Glutamatergic neuron (in vitro differentiated cells): ENCODE data around the gene PDE2A. TPM values are rescaled to one million over a fixed set of nuclear protein-coding genes. Genes with fewer than 3 reads are reported as not detected.
A peak's percentile ranks its signal among the peaks of the same experiment; 100 is the strongest.

Experiments
- DNase-seq: peaks from one replicate; pipeline ENCODE4 v3.0.0; 2022
- H3K27ac Mint-ChIP-seq: one replicate; pipeline ENCODE4 v1.8.0; 2020; ENCODE audit warnings: mild to moderate bottlenecking, mixed read lengths, inconsistent platforms; ENCODE audit not compliant: unreplicated experiment
- H3K27me3 Mint-ChIP-seq: one replicate; pipeline ENCODE4 v1.8.0; 2020; ENCODE audit warnings: mild to moderate bottlenecking, moderate library complexity, mixed read lengths, inconsistent platforms; ENCODE audit not compliant: unreplicated experiment
- H3K36me3 Mint-ChIP-seq: one replicate; pipeline ENCODE4 v1.8.0; 2020; ENCODE audit warnings: mild to moderate bottlenecking, mixed read lengths, inconsistent platforms; ENCODE audit not compliant: unreplicated experiment
- H3K4me1 Mint-ChIP-seq: one replicate; pipeline ENCODE4 v1.8.0; 2020; ENCODE audit warnings: mild to moderate bottlenecking, low read depth, mixed read lengths, inconsistent platforms; ENCODE audit not compliant: unreplicated experiment
- H3K4me3 Mint-ChIP-seq: one replicate; pipeline ENCODE4 v1.8.0; 2020; ENCODE audit warnings: mild to moderate bottlenecking, mixed read lengths, inconsistent platforms; ENCODE audit not compliant: unreplicated experiment
- H3K9me3 Mint-ChIP-seq: one replicate; pipeline ENCODE4 v1.8.0; 2020; ENCODE audit warnings: mild to moderate bottlenecking, moderate library complexity, mixed read lengths, inconsistent platforms; ENCODE audit not compliant: unreplicated experiment
- total RNA-seq: library from RNA; stranded (reverse); fragmentation: NEBNext Ultra II Directional; extraction: Animal tissue kit (Norgen Biotek cat#: 25700); gene quantifications from one replicate; pipeline ENCODE4 v1.2.1, GENCODE V29; 2021; ENCODE audit not compliant: unreplicated experiment
- TF ChIP-seq, protein P1 (sequence below): fragments of 200-600 bp; sonication (generic); IDR thresholded peaks from one replicate; pipeline ENCODE4 v1.5.0; 2021; ENCODE audit not compliant: partially characterized antibody, unreplicated experiment

Gene PDE2A
- total RNA-seq, 1 donor from 2014 or later: 16.9 TPM

DNA sequence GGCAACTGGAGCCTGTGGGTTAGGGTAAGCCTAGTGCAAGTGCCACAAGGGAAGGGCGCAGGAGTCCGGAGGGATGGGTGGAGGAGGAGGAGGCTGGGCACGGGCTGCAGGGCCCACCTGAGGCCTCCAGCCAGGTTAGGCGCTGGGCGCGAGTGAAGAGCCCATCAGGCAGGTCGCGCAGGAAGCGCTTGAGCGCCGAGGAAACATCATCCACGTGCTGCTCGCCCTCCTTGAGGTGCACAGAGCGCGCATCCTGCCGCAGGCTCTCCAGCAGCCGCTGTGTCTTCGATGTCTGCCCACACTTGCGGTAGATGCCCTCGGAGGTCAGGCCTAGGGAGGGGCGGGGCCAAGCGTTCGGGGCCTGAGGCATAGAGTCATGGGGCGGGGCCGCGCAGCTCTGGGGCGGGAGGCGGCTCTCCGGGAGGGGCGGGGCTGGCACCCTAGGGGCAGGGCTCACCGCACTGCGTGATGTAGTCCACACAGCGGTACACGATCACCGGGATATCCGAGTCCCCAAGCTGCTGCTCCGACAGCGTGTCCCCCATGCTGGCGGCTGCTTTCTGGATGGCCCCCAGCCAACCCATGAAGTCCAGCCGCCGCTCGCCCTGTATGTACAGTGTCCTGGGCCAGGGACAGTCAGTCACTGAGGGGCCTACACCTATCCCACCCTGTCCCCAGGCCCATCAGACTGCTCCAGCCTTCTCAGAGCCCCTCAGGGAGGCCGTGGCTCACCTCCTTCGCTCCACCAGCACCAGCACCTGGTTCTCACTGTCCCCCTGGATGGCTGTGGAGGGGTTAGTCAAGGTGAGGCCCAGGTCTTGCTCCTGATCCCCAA, 22.9 kb upstream of the PDE2A start:
- Mint-ChIP-seq H3K36me3 (peaks cover 8% of the 10 kb centered on the region), H3K27me3 (peaks cover 20% of the 10 kb centered on the region), H3K9me3 (peaks cover 4% of the 10 kb centered on the region), H3K4me1 (no peaks in the 10 kb centered on the region), H3K4me3 (no peak overlapping the region), H3K27ac (no peak overlapping the region)
- DNase-seq: peak; percentile 62
- TF ChIP-seq, protein P1, sequence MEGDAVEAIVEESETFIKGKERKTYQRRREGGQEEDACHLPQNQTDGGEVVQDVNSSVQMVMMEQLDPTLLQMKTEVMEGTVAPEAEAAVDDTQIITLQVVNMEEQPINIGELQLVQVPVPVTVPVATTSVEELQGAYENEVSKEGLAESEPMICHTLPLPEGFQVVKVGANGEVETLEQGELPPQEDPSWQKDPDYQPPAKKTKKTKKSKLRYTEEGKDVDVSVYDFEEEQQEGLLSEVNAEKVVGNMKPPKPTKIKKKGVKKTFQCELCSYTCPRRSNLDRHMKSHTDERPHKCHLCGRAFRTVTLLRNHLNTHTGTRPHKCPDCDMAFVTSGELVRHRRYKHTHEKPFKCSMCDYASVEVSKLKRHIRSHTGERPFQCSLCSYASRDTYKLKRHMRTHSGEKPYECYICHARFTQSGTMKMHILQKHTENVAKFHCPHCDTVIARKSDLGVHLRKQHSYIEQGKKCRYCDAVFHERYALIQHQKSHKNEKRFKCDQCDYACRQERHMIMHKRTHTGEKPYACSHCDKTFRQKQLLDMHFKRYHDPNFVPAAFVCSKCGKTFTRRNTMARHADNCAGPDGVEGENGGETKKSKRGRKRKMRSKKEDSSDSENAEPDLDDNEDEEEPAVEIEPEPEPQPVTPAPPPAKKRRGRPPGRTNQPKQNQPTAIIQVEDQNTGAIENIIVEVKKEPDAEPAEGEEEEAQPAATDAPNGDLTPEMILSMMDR: no peak

DNA sequence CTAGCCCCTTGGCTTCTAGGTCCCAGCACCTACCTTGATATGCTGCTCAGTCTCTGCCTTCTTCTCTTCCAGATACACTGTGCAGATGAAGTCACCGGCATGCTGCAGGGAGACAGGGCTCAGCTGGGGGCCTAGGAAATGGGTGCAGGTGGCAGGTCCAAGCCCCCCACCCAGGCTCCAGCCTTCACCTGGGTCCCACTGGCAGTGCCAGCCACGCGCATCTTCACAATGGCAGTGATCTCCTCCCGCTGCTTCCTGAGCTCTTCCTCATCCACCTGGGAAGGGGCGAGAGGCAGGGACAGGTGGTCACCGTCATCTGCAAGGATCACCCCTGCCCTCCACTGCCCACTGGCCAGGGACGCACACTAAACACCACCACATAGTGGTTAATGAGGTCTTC, 21.1 kb upstream of the PDE2A start:
- TF ChIP-seq, protein P1: no peak
- DNase-seq: no peak
- no peak overlapping the region for H3K27ac Mint-ChIP-seq
- H3K4me1 Mint-ChIP-seq: no peaks in the 10 kb centered on the region
- H3K36me3 Mint-ChIP-seq: peaks cover 15% of the 10 kb centered on the region
- peaks cover 2% of the 10 kb centered on the region for H3K9me3 Mint-ChIP-seq
- no peak overlapping the region for H3K4me3 Mint-ChIP-seq
- H3K27me3 Mint-ChIP-seq: peaks cover 18% of the 10 kb centered on the region

DNA sequence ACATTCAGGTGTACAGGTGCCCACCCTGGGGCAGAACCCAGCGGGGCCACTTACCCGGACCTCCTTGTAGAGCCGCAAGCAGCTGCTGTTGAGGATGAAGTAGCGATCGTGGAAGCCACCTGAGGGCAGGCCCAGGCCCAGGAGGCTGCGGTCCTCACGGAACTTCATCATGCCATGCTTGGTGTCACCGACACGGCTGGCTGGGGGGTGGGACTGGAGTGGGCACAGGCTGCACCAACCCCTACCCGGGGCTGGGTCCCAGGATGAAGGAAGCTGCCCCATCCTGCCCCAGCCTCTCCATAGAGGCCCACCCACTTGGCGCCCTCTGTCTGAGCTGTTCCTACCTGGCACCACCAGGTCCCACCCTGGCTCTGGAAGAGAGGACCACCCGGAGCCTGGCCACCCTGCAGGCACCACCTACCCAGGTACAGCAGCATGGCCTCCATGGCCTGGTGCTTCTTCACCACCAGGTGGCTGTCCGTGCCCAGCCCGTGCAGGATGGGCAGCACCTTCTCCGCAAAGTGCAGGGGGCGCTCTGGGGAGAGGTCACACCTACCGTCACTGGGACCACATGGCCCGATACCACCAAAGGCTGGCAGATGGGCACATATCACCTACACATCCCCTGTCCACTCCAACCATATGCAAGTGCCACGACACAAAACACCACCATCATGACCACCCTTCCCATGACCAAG, 19.2 kb upstream of the PDE2A start:
- no peaks in the 10 kb centered on the region for H3K4me1 Mint-ChIP-seq
- peaks cover 18% of the 10 kb centered on the region for H3K27me3 Mint-ChIP-seq
- TF ChIP-seq, protein P1: no peak
- peaks cover 15% of the 10 kb centered on the region for H3K36me3 Mint-ChIP-seq
- peaks cover 2% of the 10 kb centered on the region for H3K9me3 Mint-ChIP-seq
- no peak overlapping the region for H3K4me3 Mint-ChIP-seq
- H3K27ac Mint-ChIP-seq: no peak overlapping the region
- DNase-seq: no peak

DNA sequence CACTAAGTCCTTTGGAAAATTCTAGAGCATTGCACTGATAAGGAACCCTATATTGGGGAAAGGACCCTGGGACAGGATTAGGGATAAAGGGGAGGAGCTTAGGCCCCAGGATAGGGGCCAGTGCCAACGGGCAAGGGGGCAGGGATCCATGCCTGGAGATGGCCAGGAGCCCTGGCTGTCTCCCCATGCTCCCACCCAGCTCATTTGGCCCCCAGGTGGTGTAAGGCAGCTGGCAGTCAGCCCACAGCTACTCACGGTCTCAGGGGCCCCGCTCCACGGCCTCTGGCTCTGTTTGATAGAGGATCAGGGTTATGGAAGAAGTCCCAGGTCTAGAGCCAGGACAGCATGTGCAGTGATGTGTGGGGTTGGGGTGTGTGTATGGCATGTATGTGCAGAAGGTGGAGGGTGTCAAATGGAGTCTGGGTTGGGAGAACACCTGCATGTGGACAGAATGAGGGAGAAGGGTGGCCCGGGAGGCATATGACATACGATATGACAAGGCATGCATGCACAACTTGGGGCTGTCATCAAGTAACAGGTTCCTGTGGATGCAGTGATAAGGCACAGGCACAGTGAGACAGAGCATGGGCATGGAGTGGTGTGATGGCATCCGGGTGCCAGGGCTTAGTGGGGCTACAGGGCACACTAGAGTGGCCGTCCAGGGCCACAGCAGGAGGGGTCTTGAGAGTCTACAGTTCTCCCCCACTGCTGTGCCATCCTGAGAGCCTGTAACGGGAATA, 18.4 kb upstream of the PDE2A start:
- H3K9me3 Mint-ChIP-seq: peaks cover 2% of the 10 kb centered on the region
- H3K27ac Mint-ChIP-seq: no peak overlapping the region
- DNase-seq: no peak
- peaks cover 13% of the 10 kb centered on the region for H3K27me3 Mint-ChIP-seq
- TF ChIP-seq, protein P1: no peak
- H3K4me3 Mint-ChIP-seq: no peak overlapping the region
- H3K36me3 Mint-ChIP-seq: peaks cover 15% of the 10 kb centered on the region
- no peaks in the 10 kb centered on the region for H3K4me1 Mint-ChIP-seq
